ENCODE results near the gene UBASH3B.
"Not testable (repeated sequence)": the region's sequence is repeated elsewhere in the genome, so short reads cannot be mapped to it uniquely, and the experiment has no call there.

DNA sequence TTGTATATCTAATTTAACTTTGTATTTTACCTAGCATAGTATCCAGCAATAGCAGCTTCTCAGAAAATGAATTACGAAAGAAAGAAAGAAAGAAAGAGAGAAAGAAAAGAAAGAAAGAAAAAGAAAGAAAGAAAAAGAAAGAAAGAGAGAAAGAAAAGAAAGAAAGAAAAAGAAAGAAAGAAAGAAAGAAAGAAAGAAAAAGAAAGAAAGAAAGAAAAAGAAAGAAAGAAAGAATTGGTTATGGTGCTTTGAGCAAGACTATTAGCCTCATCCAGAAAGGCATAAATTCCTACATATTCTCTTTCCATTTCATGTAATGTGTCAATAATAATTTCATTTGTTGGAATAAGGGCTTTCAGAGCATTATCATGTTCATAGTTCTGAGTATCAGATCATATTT is 207.6 kb downstream of the UBASH3B start:
- TF ChIP-seq, protein P1, sequence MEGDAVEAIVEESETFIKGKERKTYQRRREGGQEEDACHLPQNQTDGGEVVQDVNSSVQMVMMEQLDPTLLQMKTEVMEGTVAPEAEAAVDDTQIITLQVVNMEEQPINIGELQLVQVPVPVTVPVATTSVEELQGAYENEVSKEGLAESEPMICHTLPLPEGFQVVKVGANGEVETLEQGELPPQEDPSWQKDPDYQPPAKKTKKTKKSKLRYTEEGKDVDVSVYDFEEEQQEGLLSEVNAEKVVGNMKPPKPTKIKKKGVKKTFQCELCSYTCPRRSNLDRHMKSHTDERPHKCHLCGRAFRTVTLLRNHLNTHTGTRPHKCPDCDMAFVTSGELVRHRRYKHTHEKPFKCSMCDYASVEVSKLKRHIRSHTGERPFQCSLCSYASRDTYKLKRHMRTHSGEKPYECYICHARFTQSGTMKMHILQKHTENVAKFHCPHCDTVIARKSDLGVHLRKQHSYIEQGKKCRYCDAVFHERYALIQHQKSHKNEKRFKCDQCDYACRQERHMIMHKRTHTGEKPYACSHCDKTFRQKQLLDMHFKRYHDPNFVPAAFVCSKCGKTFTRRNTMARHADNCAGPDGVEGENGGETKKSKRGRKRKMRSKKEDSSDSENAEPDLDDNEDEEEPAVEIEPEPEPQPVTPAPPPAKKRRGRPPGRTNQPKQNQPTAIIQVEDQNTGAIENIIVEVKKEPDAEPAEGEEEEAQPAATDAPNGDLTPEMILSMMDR (IDR thresholded peaks at IDR 0.05; ENCODE audit: insufficient read depth, low read depth, low read length), result not testable (repeated sequence)
- TF ChIP-seq EZH2 (IDR thresholded peaks at IDR 0.05; ENCODE audit: insufficient read depth, low read length), result not testable (repeated sequence)
